ENCODE results near the gene UGT1A8.
"Not testable (repeated sequence)": the region's sequence is repeated elsewhere in the genome, so short reads cannot be mapped to it uniquely, and the experiment has no call there.

The UGT1A8 gene

GRCh38 chr2:233617476-233617875, at the start of gene UGT1A8:
Gene UGT1A8, plus strand, starts transcription at chr2:233617633. Its CDS starts 75 bp downstream, at chr2:233617708.
- DNase-seq (ENCODE audit: low spot score), result not testable (repeated sequence)

DNA sequence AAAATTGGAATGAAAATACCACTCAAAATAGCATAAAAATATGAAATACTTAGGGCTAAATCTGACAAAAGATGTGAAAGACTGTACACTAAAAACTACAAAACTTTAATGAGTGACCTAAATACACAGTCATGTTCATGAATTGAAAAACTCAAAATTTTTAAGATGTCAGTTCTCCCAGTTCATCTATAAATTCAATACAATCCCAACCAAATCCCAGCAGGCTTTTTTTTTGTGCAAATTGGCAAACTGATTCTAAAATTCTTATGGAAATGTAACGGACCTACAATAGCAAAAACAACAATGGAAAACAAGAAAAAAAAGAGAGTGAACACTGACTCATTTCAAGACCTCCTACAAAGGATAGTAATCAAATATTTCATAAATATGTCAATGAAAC, 46.4 kb upstream of the UGT1A8 start:
- no peak for DNase-seq (ENCODE audit: low spot score)

DNA sequence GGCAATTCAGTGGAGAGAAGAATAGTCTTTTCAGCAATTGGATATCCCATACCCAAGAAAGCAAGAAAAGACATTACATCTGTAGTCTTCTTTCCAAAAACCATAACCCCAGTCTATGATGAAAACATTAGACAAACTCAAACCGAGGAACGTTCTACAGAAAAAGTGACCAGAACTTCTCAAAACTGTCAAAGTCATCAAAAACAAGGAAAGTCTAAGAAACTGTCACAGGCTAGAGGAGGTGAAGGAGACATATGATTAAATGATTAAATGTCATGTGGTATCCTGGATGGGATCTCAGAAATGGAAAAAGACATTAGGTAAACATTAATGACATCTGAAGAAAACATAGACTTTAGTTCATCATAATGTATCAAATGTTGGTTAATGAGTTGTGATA, 46.0 kb upstream of the UGT1A8 start:
- DNase-seq (ENCODE audit: low spot score), result no peak

DNA sequence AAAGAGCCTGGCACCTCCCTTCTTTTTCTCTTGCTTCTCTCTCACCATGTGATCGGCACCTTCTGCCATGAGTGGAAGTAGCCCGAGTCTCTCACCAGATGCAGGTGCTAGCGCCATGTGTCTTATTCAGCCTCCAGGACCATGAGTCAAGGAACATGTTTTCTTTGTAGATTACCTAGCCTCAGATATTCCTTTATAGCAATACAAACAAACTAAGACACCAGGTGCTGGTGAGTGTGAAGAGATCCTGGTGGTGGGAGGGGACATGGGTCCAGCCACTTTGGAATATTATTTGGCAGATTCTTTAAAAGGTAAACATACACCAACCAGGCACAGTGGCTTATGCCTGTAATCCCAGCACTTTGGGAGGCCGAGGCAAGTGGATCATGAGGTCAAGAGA, 45.0 kb upstream of the UGT1A8 start:
- DNase-seq (ENCODE audit: low spot score), result no peak

DNA sequence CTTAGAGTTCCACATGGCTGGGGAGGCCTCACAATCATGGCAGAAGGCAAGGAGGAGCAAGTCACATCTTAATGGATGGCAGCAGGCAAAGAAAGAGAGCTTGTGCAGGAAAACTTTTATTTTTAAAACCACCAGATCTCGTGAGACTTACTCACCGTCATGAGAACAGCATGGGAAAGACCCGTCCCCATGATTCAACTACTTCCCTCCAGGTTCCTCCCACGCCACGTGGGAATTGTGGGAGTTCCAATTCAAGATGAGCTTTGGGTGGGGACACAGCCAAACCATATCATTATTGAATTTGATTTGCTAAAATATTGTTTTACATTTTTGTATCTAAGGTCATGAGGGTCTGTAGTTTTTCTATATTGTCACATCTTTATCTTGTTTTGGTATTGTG, 40.1 kb upstream of the UGT1A8 start:
- DNase-seq (ENCODE audit: low spot score), result not testable (repeated sequence)

GRCh38 chr2:233583217-233583965, 34.0 kb upstream of the UGT1A8 start:
- not testable (repeated sequence) for DNase-seq (ENCODE audit: low spot score)

- no peak for DNase-seq (ENCODE audit: low spot score)
Observed at GRCh38 chr2:233584210-233584609, 33.2 kb upstream of the UGT1A8 start.

DNA sequence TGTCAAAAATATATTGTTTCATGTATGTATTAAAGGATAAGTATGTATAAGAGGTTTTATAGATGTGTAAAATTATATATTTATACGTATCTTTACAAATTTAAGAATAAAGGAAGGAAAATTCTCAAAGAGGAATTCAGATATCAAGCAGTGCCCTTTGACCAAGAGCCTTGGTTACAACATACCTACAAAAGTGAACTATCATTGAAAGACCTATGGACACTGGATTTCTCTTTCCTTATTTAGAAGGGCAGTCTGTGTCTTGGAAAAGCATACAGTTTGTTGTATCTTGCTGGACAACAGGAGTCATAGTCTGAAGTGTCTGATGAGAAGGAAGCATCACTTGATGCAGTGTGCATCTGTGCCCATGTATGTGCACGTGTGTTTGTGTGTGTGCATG, 29.0 kb upstream of the UGT1A8 start:
- DNase-seq (ENCODE audit: low spot score), result no peak

GRCh38 chr2:233592706-233593105, 24.7 kb upstream of the UGT1A8 start:
- DNase-seq (ENCODE audit: low spot score), result not testable (repeated sequence)

GRCh38 chr2:233593201-233593600, 24.2 kb upstream of the UGT1A8 start:
- no peak for DNase-seq (ENCODE audit: low spot score)

DNA sequence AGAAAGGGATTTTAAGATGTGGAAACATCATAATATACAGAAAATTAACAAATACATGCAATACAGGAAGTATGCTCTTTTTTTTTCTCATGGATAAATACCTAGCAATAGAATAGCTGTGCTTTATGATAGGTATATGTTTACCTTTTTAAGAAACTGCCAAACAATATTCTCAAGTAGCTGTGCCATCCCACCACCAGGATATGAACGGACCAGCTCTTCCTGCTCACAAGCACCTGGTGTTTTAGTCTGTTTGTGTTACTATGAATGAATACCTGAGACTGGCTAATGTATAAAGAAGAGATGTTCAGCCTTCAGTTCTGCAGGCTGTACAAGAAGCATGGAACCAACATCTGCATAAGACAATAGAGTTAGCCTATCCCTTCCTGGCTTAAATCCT, 19.9 kb upstream of the UGT1A8 start:
- DNase-seq (ENCODE audit: low spot score), result no peak

GRCh38 chr2:233598952-233599351, 18.5 kb upstream of the UGT1A8 start:
- no peak for DNase-seq (ENCODE audit: low spot score)

- DNase-seq (ENCODE audit: low spot score), result no peak
Observed at GRCh38 chr2:233600386-233600785, 17.0 kb upstream of the UGT1A8 start.

- DNase-seq (ENCODE audit: low spot score), result no peak
Observed at GRCh38 chr2:233602076-233602475, 15.4 kb upstream of the UGT1A8 start.

- no peak for DNase-seq (ENCODE audit: low spot score)
Observed at GRCh38 chr2:233603520-233603919, 13.9 kb upstream of the UGT1A8 start.

- no peak for DNase-seq (ENCODE audit: low spot score)
Observed at GRCh38 chr2:233604826-233605225, 12.6 kb upstream of the UGT1A8 start.

DNA sequence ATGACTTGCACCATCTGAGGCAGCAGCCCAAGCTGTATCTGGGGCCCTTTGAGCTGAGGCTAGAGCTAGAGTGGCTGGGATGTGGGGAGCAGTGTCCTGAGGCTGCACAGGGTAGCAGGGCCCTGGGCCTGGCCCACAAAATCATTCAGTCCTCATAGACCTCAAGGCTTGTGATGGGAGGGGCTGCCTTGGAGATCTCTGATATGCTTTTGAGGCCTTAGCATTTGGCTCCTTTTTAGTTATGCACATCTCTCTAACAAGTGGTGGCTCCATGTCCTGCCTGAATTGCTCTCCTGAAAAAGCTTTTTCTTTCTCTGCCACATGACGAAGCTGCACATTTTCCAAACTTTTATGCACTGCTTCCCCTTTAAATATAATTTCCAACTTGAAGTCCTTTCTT, 11.8 kb upstream of the UGT1A8 start:
- DNase-seq (ENCODE audit: low spot score), result no peak

- no peak for DNase-seq (ENCODE audit: low spot score)
Observed at GRCh38 chr2:233611284-233611683, 6.1 kb upstream of the UGT1A8 start.

DNA sequence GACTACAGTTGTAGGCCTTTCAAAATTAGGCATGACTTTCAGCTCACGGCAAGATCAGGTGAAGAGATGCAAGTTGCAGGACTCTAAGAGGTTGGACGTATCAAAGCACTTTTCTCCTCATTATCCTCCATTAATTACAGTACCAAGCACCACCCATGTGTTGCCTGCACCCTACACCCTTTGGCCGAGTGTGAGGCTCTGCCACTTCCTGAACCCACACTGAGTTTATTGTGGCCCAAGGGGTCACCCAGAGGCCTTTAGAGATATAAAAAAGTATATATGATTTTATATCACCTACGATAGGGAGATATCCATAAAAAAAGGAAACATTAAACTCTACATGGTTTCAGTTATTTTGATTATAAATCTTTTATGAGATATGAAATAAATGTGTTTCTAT, 2.8 kb downstream of the UGT1A8 start:
- no peak for DNase-seq (ENCODE audit: low spot score)

- DNase-seq (ENCODE audit: low spot score), result not testable (repeated sequence)
Observed at GRCh38 chr2:233621863-233622262, 4.4 kb downstream of the UGT1A8 start.

DNA sequence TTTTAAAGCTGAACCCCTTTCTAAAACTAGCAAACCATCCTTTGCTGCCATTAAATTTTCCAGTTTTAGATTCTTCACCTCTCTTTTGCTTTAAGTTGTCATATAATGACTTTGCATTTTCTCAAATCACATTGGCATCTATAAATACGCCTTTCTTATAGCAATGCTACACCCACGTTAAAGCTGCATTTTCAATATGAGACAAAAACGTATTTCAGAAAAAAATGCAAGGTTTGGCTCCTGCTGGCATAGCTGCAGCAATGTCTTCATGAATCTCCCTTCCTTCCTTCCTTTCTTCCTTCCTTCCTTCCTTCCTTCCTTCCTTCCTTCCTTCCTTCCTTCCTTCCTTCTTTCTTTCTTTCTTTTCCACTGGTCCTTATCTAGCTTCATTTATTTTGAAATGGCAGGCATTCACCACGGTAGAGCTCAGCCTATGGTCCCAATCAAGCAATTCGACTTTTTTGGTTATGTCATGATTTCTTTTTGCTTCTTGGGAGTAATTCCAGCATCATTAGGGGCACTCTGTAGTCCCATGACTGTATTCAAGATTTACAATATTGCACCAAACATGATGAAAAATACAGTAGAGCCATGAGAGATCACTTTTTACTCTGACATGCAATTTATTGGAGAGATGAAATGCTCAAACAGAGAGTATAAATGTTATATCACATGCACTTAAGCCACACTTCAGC, 10.0 kb downstream of the UGT1A8 start:
- DNase-seq (ENCODE audit: low spot score), result no peak

DNA sequence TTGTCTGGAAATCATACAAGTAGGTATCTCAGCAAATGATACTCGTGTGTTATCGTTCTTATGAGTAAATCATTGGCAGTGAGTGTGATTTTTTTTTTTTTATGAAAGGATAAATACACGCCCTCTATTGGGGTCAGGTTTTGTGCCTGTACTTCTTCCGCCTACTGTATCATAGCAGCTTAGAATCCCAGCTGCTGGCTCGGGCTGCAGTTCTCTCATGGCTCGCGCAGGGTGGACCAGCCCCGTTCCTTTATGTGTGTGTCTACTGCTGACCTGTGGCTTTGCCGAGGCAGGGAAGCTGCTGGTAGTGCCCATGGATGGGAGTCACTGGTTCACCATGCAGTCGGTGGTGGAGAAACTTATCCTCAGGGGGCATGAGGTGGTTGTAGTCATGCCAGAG, 18.9 kb downstream of the UGT1A8 start, which contains the start of gene UGT1A10:
Gene UGT1A10, plus strand, starts transcription at position 143 of the 400 bp plus-strand sequence. Its CDS starts 75 bp downstream, at position 218.
- DNase-seq (ENCODE audit: low spot score), result not testable (repeated sequence)

DNA sequence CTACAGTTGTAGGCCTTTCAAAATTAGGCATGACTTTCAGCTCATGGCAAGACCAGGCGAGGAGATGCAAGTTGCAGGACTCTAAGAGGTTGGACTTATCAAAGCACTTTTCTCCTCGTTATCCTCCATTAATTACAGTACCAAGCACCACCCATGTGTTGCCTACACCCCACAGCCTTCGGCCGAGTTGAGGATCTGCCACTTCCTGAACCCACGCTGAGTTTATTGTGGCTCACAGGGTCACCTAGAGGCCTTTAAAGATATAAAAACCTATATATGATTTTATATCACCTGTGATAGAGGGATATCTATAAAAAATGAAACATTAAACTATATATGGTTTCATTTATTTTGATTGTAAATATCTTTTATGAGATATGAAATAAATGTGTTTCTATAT, 21.4 kb downstream of the UGT1A8 start:
- DNase-seq (ENCODE audit: low spot score), result no peak
